Common myeloid progenitor, CD34-positive (primary cell): Measurements from ENCODE around the gene POTEJ. TPM values are rescaled to one million over a fixed set of nuclear protein-coding genes. Genes with fewer than 3 reads are reported as not detected.
"Not testable (repeated sequence)": the region's sequence is repeated elsewhere in the genome, so short reads cannot be mapped to it uniquely, and the experiment has no call there.

Source experiments
- CTCF ChIA-PET: fragments of 350-600 bp; sonication (Branson Sonifier 250); formaldehyde crosslinking; loops from one replicate; lab custom pipeline; 2021; ENCODE audit warnings: antibody characterized with exemption; lab: Charles Lee
- POLR2A ChIA-PET: fragments of 350-600 bp; sonication (Branson Sonifier 250); formaldehyde crosslinking; loops from one replicate; lab custom pipeline; 2021; ENCODE audit warnings: antibody characterized with exemption; lab: Charles Lee
- DNase-seq, 3 donors: peaks; one replicate each; pipeline versions ENCODE4 v3.0.0 to v3.0.0-alpha.2; 2013
- H3K27ac ChIP-seq, 2 experiments: 1 replicate in 1 of 2; 2 replicates in 1 of 2; pipeline ENCODE4 v1.7.0; 2013; ENCODE audit warnings: inconsistent platforms in 2 of 2, low read length in 2 of 2, mild to moderate bottlenecking in 2 of 2, low read depth in 1 of 2, moderate library complexity in 1 of 2; ENCODE audit not compliant: severe bottlenecking in 2 of 2, insufficient read depth in 1 of 2, poor library complexity in 1 of 2
- H3K27me3 ChIP-seq, 5 experiments: replicated peaks in 2 of 5; 1 replicate in 3 of 5; 2 replicates in 2 of 5; pipeline versions ENCODE4 v1.6.1 to v1.7.0; 2013; ENCODE audit warnings: low read length in 4 of 5, mild to moderate bottlenecking in 2 of 5, moderate library complexity in 2 of 5, inconsistent platforms in 1 of 5; ENCODE audit not compliant: insufficient read depth in 5 of 5, control insufficient read depth in 4 of 5
- H3K36me3 ChIP-seq, 4 experiments: 1 replicate in 2 of 4; 2 replicates in 2 of 4; pipeline versions ENCODE4 v1.6.1 to v1.7.0; 2013; ENCODE audit warnings: low read length in 3 of 4, control low read depth in 1 of 4, mild to moderate bottlenecking in 1 of 4; ENCODE audit not compliant: control insufficient read depth in 4 of 4, insufficient read depth in 4 of 4
- H3K4me1 ChIP-seq, 4 experiments: 1 replicate in 3 of 4; 2 replicates in 1 of 4; pipeline versions ENCODE4 v1.6.1 to v1.7.1; 2013; ENCODE audit warnings: low read length in 3 of 4, mild to moderate bottlenecking in 3 of 4, control low read depth in 1 of 4, inconsistent platforms in 1 of 4, moderate library complexity in 1 of 4; ENCODE audit not compliant: control insufficient read depth in 4 of 4, insufficient read depth in 4 of 4; ENCODE audit errors: control extremely low read depth in 1 of 4
- H3K4me3 ChIP-seq, 7 experiments: 1 replicate in 4 of 7; 2 replicates in 3 of 7; pipeline versions ENCODE4 v1.5.1 to v1.7.0; 2013; ENCODE audit warnings: mild to moderate bottlenecking in 7 of 7, low read length in 6 of 7, moderate library complexity in 6 of 7, inconsistent platforms in 2 of 7, low read depth in 2 of 7, control low read depth in 1 of 7; ENCODE audit not compliant: insufficient read depth in 4 of 7, control insufficient read depth in 1 of 7; ENCODE audit errors: extremely low read depth in 1 of 7
- H3K9me3 ChIP-seq, 5 experiments: 1 replicate in 4 of 5; 2 replicates in 1 of 5; pipeline versions ENCODE4 v1.6.1 to v1.7.1; 2013; ENCODE audit warnings: low read length in 4 of 5, mild to moderate bottlenecking in 2 of 5, inconsistent platforms in 1 of 5, low read depth in 1 of 5, moderate library complexity in 1 of 5; ENCODE audit not compliant: control insufficient read depth in 4 of 5, insufficient read depth in 2 of 5; ENCODE audit errors: control extremely low read depth in 1 of 5
- WGBS: methylation state at CpG from one replicate; pipeline ENCODE4 v1.1.5; 2013; ENCODE audit not compliant: insufficient coverage; 5-methylcytosine and 5-hydroxymethylcytosine counted together
- polyA plus RNA-seq: library from polyadenylated mRNA; unstranded; fragments of 120-200 nt; gene quantifications from one replicate; pipeline ENCODE4 v1.2.1, GENCODE V29; 2013

Gene POTEJ
- not detected for polyA plus RNA-seq

DNA sequence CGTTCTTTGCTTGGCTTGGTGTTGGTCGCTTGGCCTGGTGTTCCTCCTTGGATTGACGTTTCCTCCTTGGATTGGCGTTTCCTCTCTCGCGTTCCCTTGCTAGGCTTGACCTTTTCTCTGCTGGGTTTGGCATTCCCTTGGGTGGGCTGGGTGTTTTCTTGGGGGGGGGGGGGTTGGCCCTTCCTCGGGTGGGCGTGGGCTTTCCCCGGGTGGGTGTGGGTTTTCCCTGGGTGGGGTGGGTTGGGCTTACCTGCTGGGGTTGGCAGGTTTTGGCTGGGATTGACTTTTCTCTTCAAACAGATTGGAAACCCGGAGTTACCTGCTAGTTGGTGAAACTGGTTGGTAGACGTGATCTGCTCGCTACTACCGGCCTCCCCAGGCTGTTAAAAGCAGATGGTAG is at the start of gene POTEJ:
Gene POTEJ (plus strand): TSS at position 301 of the 400 bp plus-strand sequence. CDS start 93 bp downstream, at position 394.
- POLR2A ChIA-PET, DNase-seq, H3K27me3 ChIP-seq, H3K4me1 ChIP-seq, H3K4me3 ChIP-seq, H3K9me3 ChIP-seq, CTCF ChIA-PET, H3K36me3 ChIP-seq, H3K27ac ChIP-seq: not testable (repeated sequence)
- no CpG with 5 or more reads among the region's 13 CpGs for WGBS

DNA sequence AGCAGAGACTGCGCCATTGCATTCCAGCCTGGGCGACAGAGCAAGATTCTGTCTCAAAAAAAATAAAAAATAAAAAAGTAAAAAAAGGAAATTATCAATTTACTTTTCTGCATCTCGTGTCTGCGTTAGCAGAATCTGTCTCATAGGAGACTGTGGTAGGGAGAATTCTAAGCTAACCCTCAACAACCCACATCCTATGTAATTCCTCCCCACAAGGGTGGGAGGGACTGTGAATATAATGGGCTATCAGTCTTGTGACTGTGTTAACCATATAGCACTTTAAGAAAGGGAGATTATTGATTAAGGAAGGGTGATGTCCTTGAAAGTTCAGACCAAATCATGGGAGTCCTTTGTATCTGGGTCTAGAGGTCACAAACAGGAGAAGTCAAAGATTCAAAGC is 45.1 kb upstream of the POTEJ start:
- H3K36me3 ChIP-seq, H3K4me1 ChIP-seq, H3K9me3 ChIP-seq, H3K27me3 ChIP-seq, H3K4me3 ChIP-seq, POLR2A ChIA-PET, CTCF ChIA-PET, H3K27ac ChIP-seq, DNase-seq: not testable (repeated sequence)
- WGBS: no CpG with 5 or more reads among the region's 4 CpGs

DNA sequence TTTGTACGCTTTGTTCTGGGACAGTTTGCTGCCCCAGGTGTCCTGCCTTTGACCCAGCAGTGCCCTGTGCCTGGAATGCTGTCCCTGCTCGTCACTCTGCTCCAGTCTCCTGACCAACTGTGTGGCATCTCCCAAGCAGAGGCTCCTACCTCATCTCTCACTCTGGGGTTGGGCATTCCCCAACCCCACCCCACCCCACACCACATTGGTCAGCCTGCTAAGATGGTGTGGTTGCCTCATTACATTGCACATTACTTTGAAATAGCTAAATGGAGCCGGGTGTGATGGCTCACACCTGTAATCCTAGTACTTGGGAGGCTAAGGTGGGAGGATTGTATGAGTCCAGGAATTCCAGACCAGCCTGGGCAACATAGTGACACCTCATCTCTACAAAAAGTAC is 39.3 kb upstream of the POTEJ start:
- CTCF ChIA-PET, H3K27ac ChIP-seq, H3K4me3 ChIP-seq, H3K27me3 ChIP-seq, DNase-seq, H3K36me3 ChIP-seq, POLR2A ChIA-PET, H3K4me1 ChIP-seq, H3K9me3 ChIP-seq: not testable (repeated sequence)
- no CpG with 5 or more reads among the region's 3 CpGs for whole genome bisulfite sequencing

DNA sequence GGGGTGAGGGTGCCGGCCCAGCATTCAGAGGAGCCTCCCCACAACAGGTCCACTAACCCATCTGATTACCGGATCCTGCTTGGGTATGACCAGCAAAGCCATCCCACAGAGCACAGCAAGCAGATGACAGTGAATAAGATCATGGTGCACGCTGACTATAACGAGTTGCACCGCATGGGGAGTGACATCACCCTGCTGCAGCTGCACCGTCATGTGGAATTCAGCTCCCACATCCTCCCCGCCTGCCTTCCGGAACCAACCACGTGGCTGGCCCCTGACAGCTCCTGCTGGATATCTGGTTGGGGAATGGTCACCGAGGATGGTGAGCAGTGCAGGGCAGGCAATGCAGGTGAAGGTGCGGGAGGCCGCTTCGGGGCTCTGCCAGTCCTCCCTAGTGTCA is 37.0 kb upstream of the POTEJ start:
- H3K4me3 ChIP-seq, H3K27ac ChIP-seq, H3K9me3 ChIP-seq, H3K27me3 ChIP-seq, H3K36me3 ChIP-seq, POLR2A ChIA-PET, H3K4me1 ChIP-seq, DNase-seq, CTCF ChIA-PET: not testable (repeated sequence)
- no CpG with 5 or more reads among the region's 13 CpGs for WGBS

DNA sequence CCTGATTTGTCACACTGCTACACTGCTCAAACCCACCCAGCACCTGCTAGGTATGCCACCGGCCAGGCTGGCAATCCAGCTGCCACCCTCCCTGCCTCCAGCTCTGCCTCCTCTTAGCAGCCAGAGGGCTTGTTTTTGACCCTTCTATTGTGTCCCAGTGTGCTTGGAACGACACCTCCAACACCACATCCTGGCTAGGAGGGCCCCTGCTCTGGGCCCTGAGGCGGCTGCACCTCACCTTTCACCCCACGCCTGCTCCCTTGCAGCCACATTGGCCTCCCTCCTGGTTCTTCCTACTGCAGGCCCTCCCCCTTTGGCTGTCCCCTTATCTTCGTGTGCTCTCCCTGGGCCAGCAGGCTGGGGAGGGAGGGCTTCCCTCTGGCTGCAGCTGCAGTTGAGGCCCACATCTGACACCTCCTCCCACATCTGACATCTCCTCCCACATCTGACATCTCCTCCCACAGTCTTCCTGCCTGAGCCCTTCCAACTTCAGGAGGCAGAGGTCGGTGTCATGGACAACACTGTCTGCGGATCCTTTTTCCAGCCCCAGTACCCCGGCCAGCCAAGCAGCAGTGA is 34.9 kb upstream of the POTEJ start:
- H3K36me3 ChIP-seq, POLR2A ChIA-PET, H3K27me3 ChIP-seq, H3K4me3 ChIP-seq, H3K4me1 ChIP-seq, CTCF ChIA-PET, H3K9me3 ChIP-seq, H3K27ac ChIP-seq, DNase-seq: not testable (repeated sequence)
- no CpG with 5 or more reads among the region's 8 CpGs for WGBS

DNA sequence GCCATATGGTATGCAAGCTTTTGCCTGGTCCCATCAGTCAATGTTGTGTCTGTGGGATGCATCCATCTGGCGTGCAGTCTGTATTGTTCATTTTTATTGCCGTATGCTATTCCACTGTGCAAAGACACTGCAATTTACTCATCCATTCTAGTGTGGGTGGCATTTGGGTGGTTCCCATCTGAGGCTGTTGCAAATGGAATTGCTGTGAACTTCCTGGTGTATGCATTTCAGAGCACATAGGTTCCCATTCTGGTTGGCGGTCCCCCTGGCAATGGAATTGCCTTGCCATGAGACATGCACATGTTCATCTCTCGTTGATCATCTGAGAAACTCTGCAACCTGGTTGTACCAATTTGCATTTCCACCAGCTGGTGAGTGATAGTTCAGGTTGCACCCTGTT is 33.7 kb upstream of the POTEJ start:
- H3K4me3 ChIP-seq, H3K9me3 ChIP-seq, H3K36me3 ChIP-seq, CTCF ChIA-PET, POLR2A ChIA-PET, H3K27ac ChIP-seq, DNase-seq, H3K27me3 ChIP-seq, H3K4me1 ChIP-seq: not testable (repeated sequence)
- no CpG with 5 or more reads among the region's 4 CpGs for whole genome bisulfite sequencing

DNA sequence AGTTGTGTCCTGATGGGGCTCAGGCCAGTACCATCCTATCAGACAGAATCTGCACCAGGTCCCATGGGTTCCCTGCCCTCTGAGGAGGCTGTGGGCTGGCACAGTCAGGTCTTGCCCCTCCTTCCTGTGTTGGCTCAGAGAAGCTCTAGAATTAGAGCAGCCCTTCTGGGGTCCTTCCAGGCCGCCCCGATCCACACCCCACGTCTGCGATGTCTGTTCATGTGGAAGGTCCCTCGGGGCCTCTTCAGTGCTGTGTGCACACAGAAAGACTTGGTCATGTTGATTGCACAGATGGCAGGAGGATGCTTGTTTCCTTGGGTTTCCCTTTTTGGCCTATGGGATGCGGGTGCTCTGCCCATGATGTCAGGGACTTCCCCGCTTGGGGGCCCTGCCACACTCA is 32.1 kb upstream of the POTEJ start:
- WGBS: no CpG with 5 or more reads among the region's 7 CpGs
- H3K36me3 ChIP-seq, H3K27me3 ChIP-seq, H3K4me3 ChIP-seq, POLR2A ChIA-PET, H3K4me1 ChIP-seq, H3K27ac ChIP-seq, DNase-seq, H3K9me3 ChIP-seq, CTCF ChIA-PET: not testable (repeated sequence)
